ENCODE data around the gene RALA. TPM values are rescaled to one million over a fixed set of nuclear protein-coding genes. Genes with fewer than 3 reads are reported as not detected.

RALA gene
- total and polyA plus RNA-seq, 2 of the 13 experiments (the other 11 are each of a cell fraction or from before 2014, with no cell fraction given): 11.8 to 19.5 TPM

DNA sequence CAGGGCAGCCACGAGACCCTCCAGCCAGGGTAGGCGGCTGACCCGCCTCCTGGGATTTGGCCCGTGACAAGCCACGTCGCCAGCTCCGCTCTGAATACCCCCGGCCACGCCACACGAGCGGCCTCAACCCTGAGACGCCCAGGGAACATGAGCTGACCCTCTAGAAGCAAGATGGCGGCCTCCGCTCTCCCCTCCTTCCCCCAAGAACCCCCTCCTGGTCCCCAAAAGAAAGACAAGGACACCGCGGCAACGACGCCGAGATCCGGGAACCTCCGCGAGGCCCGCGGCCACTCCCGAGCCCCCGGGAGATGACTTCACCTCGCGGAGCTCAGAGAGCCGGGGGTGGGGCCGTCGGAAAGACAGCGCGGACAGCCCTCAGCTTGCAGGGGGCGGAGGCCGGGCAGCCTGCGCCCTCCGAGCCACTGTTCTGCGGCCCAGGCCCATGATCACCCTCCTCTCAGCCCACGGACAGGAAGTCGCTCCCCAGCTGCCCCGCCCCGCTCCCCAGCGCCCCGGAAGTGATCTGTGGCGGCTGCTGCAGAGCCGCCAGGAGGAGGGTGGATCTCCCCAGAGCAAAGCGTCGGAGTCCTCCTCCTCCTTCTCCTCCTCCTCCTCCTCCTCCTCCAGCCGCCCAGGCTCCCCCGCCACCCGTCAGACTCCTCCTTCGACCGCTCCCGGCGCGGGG, at the start of gene RALA (continued):
- TF ChIP-seq, protein P1, sequence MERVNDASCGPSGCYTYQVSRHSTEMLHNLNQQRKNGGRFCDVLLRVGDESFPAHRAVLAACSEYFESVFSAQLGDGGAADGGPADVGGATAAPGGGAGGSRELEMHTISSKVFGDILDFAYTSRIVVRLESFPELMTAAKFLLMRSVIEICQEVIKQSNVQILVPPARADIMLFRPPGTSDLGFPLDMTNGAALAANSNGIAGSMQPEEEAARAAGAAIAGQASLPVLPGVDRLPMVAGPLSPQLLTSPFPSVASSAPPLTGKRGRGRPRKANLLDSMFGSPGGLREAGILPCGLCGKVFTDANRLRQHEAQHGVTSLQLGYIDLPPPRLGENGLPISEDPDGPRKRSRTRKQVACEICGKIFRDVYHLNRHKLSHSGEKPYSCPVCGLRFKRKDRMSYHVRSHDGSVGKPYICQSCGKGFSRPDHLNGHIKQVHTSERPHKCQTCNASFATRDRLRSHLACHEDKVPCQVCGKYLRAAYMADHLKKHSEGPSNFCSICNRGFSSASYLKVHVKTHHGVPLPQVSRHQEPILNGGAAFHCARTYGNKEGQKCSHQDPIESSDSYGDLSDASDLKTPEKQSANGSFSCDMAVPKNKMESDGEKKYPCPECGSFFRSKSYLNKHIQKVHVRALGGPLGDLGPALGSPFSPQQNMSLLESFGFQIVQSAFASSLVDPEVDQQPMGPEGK (CRISPR knock-in tag; IDR thresholded peaks at IDR 0.05): peak; percentile 67; the same call in 1 of the 2 replicates
- TF ChIP-seq HDAC6 (IDR thresholded peaks at IDR 0.05; ENCODE audit: low read depth, low read length) (no peak), IRF2 (CRISPR knock-in tag; IDR thresholded peaks at IDR 0.05) (0 out of 2 replicates have a peak, but pooled peaks have one; percentile 20), NFE2L1 (CRISPR knock-in tag; IDR thresholded peaks at IDR 0.05; ENCODE audit: borderline replicate concordance) (no peak), MBNL3 (CRISPR knock-in tag; conservative IDR thresholded peaks at IDR 0.05) (no peak), NCOA5 (CRISPR knock-in tag; IDR thresholded peaks at IDR 0.05) (no peak), HNRNPUL1 (IDR thresholded peaks at IDR 0.05; ENCODE audit: low read depth, low read length) (no peak), MAZ (IDR thresholded peaks at IDR 0.05; ENCODE audit: borderline replicate concordance, low read depth, low read length) (peak; percentile 98), MAZ (CRISPR knock-in tag; IDR thresholded peaks at IDR 0.05; ENCODE audit: low read depth) (peak; percentile 87), PHB2 (IDR thresholded peaks at IDR 0.05; ENCODE audit: partially characterized antibody) (no peak), DMAP1 (CRISPR knock-in tag; IDR thresholded peaks at IDR 0.05) (peak; percentile 77), JUNB (CRISPR knock-in tag; IDR thresholded peaks at IDR 0.05; ENCODE audit: borderline replicate concordance) (no peak), ZFP36 (IDR thresholded peaks at IDR 0.05; ENCODE audit: borderline replicate concordance, low read depth, low read length, partially characterized antibody) (no peak), ZNF558 (CRISPR knock-in tag; IDR thresholded peaks at IDR 0.05; ENCODE audit: borderline replicate concordance) (no peak), ZNF333 (CRISPR knock-in tag; IDR thresholded peaks at IDR 0.05; ENCODE audit: borderline replicate concordance) (no peak), ZNF260 (CRISPR knock-in tag; IDR thresholded peaks at IDR 0.05; ENCODE audit: borderline replicate concordance, low read depth) (no peak), SRSF4 (IDR thresholded peaks at IDR 0.05; ENCODE audit: low read depth, low read length, poor library complexity, severe bottlenecking) (no peak), ETV5 (CRISPR knock-in tag; IDR thresholded peaks at IDR 0.05; ENCODE audit: borderline replicate concordance) (0 out of 2 replicates have a peak, but pooled peaks have one; percentile 40), ZNF777 (CRISPR knock-in tag; IDR thresholded peaks at IDR 0.05) (no peak), ZNF562 (CRISPR knock-in tag; IDR thresholded peaks at IDR 0.05; ENCODE audit: borderline replicate concordance) (no peak), NFYC (CRISPR knock-in tag; IDR thresholded peaks at IDR 0.05) (0 out of 2 replicates have a peak, but pooled peaks have one; percentile 9), HDAC1 (CRISPR knock-in tag; IDR thresholded peaks at IDR 0.05) (no peak; the same call in 1 of the 2 replicates), ZSCAN30 (CRISPR knock-in tag; IDR thresholded peaks at IDR 0.05) (no peak), TBL1XR1 (IDR thresholded peaks at IDR 0.05; ENCODE audit: borderline replicate concordance, low read length, partially characterized antibody) (no peak)
- TF ChIP-seq, protein P2, sequence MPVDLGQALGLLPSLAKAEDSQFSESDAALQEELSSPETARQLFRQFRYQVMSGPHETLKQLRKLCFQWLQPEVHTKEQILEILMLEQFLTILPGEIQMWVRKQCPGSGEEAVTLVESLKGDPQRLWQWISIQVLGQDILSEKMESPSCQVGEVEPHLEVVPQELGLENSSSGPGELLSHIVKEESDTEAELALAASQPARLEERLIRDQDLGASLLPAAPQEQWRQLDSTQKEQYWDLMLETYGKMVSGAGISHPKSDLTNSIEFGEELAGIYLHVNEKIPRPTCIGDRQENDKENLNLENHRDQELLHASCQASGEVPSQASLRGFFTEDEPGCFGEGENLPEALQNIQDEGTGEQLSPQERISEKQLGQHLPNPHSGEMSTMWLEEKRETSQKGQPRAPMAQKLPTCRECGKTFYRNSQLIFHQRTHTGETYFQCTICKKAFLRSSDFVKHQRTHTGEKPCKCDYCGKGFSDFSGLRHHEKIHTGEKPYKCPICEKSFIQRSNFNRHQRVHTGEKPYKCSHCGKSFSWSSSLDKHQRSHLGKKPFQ (CRISPR knock-in tag; IDR thresholded peaks at IDR 0.05; ENCODE audit: insufficient replicate concordance): no peak
- TF ChIP-seq, protein P3, sequence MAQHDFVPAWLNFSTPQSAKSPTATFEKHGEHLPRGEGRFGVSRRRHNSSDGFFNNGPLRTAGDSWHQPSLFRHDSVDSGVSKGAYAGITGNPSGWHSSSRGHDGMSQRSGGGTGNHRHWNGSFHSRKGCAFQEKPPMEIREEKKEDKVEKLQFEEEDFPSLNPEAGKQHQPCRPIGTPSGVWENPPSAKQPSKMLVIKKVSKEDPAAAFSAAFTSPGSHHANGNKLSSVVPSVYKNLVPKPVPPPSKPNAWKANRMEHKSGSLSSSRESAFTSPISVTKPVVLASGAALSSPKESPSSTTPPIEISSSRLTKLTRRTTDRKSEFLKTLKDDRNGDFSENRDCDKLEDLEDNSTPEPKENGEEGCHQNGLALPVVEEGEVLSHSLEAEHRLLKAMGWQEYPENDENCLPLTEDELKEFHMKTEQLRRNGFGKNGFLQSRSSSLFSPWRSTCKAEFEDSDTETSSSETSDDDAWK (CRISPR knock-in tag; IDR thresholded peaks at IDR 0.05): no peak
